NB4 (cell line): Measurements from ENCODE around the gene NEK4.

ENCODE experiments used
- MYC ChIP-seq: IDR thresholded peaks from 2 replicates; pipeline ENCODE4 v1.6.1; 2011; ENCODE audit warnings: low read depth, low read length
- POLR2A ChIP-seq: IDR thresholded peaks from 2 replicates; pipeline ENCODE4 v1.6.1; 2011; ENCODE audit warnings: mild to moderate bottlenecking; ENCODE audit not compliant: insufficient read length; ENCODE audit errors: extremely low read depth
- TF ChIP-seq, protein P1 (sequence below): IDR thresholded peaks from one replicate; pipeline ENCODE4 v1.5.1; 2012; ENCODE audit warnings: low read depth, low read length
- TF ChIP-seq, protein P2 (sequence below): IDR thresholded peaks from 2 replicates; pipeline ENCODE4 v1.6.1; 2011; ENCODE audit warnings: low read depth, low read length

DNA sequence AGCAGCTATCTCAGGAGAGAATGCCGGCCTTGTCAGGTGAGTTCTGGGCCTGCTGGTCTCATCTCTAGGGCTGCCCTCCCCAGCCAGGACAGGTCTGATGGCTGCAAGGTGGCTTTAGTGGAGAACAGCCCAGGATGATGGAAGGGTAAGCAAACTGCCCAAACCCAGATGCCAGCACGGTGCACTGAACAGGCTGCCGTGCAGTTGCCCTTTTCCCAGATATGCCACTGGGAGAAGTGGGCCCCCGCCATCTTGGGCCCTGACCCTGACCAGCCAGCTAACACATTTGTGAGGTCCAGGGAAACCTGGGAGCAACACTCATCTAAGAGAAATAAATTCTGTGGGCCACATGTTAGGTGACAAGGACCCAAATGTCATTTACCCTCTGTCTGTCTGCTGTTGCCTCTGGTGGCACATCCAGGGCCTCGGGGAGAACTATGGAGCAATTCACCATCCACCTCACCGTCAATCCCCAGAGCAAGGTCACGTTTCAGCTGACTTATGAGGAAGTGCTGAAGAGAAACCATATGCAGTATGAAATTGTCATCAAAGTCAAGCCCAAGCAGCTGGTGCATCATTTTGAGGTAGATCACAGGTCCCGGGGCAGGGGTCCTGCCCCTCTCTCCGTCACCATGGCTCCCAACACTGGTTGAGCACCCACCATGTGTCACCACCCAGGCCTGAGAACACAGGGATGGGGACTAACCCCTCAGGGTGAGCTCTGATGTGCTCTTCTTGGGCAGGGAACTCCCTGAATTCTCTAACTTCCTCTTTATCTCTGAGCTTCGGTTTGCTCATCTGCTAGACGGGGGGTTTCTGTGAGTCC lies 8.5 kb upstream of the NEK4 start:
- TF ChIP-seq, protein P1, sequence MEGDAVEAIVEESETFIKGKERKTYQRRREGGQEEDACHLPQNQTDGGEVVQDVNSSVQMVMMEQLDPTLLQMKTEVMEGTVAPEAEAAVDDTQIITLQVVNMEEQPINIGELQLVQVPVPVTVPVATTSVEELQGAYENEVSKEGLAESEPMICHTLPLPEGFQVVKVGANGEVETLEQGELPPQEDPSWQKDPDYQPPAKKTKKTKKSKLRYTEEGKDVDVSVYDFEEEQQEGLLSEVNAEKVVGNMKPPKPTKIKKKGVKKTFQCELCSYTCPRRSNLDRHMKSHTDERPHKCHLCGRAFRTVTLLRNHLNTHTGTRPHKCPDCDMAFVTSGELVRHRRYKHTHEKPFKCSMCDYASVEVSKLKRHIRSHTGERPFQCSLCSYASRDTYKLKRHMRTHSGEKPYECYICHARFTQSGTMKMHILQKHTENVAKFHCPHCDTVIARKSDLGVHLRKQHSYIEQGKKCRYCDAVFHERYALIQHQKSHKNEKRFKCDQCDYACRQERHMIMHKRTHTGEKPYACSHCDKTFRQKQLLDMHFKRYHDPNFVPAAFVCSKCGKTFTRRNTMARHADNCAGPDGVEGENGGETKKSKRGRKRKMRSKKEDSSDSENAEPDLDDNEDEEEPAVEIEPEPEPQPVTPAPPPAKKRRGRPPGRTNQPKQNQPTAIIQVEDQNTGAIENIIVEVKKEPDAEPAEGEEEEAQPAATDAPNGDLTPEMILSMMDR, result no peak
- TF ChIP-seq POLR2A, result no peak
- peak; percentile 65 for TF ChIP-seq MYC
- TF ChIP-seq, protein P2, sequence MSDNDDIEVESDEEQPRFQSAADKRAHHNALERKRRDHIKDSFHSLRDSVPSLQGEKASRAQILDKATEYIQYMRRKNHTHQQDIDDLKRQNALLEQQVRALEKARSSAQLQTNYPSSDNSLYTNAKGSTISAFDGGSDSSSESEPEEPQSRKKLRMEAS, result peak; percentile 75
